Keratinocyte (primary cell): ENCODE measurements around the gene AOX1.

Experiments used
- EZH2 ChIP-seq: IDR thresholded peaks from one replicate; pipeline ENCODE4 v1.6.1; 2012; ENCODE audit warnings: inconsistent platforms, mild to moderate bottlenecking, low read length, moderate library complexity
- TF ChIP-seq, protein P1 (sequence below), 3 experiments: IDR thresholded peaks in 1 of 3; conservative IDR thresholded peaks in 1 of 3; optimal IDR thresholded peaks in 1 of 3; 2 replicates in 2 of 3; 3 replicates in 1 of 3; pipeline versions ENCODE3 to v1.5.1; 2011; ENCODE audit warnings: low read length in 3 of 3, mild to moderate bottlenecking in 3 of 3, moderate library complexity in 2 of 3, control low read depth in 1 of 3, inconsistent platforms in 1 of 3; ENCODE audit not compliant: insufficient read depth in 2 of 3; ENCODE audit errors: extremely low read depth in 1 of 3

DNA sequence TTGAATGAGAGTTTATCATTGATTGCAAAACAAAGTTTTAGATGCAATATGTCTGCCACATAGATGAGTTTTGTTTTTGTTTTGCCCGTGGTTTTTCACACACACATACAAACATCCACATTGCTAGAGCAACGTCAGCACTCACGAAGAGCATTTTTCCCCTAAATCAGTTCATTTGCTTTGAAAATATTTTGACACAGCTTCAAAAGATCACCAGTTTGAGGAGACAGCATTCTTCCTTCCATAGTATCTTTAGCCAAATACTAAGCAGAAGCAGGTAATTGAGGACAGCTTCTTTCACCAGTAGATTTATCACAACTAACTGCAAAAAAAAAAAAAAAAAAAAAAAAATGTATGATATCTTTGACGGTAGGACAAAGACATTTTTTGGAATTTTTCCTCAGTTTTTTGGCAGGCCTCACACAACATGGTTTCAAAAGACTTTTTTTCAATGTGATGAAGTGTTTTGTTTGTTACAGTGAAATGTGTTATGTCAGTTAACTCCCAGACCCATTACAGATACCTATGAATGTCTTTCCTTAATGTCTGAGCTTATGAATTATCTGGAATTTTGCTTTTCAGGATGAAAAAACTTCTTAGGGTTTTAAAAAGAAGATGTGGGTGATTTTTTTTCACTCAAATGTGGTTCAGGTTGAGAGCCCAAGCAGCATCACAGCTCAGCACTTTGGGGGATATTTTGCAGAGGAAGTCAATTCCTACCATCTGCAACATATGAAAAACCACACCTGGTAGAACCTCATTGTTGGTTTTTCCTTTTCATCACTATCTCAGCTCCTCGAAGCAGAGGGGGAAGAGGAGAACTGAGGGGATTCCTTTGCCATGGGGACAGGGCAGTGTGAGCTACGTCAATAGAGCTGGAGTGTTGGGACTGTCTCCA is 31.6 kb downstream of the AOX1 start:
- TF ChIP-seq, protein P1, sequence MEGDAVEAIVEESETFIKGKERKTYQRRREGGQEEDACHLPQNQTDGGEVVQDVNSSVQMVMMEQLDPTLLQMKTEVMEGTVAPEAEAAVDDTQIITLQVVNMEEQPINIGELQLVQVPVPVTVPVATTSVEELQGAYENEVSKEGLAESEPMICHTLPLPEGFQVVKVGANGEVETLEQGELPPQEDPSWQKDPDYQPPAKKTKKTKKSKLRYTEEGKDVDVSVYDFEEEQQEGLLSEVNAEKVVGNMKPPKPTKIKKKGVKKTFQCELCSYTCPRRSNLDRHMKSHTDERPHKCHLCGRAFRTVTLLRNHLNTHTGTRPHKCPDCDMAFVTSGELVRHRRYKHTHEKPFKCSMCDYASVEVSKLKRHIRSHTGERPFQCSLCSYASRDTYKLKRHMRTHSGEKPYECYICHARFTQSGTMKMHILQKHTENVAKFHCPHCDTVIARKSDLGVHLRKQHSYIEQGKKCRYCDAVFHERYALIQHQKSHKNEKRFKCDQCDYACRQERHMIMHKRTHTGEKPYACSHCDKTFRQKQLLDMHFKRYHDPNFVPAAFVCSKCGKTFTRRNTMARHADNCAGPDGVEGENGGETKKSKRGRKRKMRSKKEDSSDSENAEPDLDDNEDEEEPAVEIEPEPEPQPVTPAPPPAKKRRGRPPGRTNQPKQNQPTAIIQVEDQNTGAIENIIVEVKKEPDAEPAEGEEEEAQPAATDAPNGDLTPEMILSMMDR (optimal IDR thresholded peaks at IDR 0.05 in 1 of 3, IDR thresholded peaks at IDR 0.05 in 1 of 3, conservative IDR thresholded peaks at IDR 0.05 in 1 of 3; ENCODE audit: extremely low read depth in 1 of 3, insufficient read depth in 2 of 3, low read length in 3 of 3): no peak
- TF ChIP-seq EZH2: no peak
